Glutamatergic neuron (in vitro differentiated cells): ENCODE measurements around the gene CCDC24. TPM values are rescaled to one million over a fixed set of nuclear protein-coding genes. Genes with fewer than 3 reads are reported as not detected.

Experiments used
- DNase-seq: peaks from one replicate; pipeline ENCODE4 v3.0.0; 2022
- H3K27ac Mint-ChIP-seq: one replicate; pipeline ENCODE4 v1.8.0; 2020; ENCODE audit warnings: mild to moderate bottlenecking, mixed read lengths, inconsistent platforms; ENCODE audit not compliant: unreplicated experiment
- H3K27me3 Mint-ChIP-seq: one replicate; pipeline ENCODE4 v1.8.0; 2020; ENCODE audit warnings: mild to moderate bottlenecking, moderate library complexity, mixed read lengths, inconsistent platforms; ENCODE audit not compliant: unreplicated experiment
- H3K36me3 Mint-ChIP-seq: one replicate; pipeline ENCODE4 v1.8.0; 2020; ENCODE audit warnings: mild to moderate bottlenecking, mixed read lengths, inconsistent platforms; ENCODE audit not compliant: unreplicated experiment
- H3K4me1 Mint-ChIP-seq: one replicate; pipeline ENCODE4 v1.8.0; 2020; ENCODE audit warnings: mild to moderate bottlenecking, low read depth, mixed read lengths, inconsistent platforms; ENCODE audit not compliant: unreplicated experiment
- H3K4me3 Mint-ChIP-seq: one replicate; pipeline ENCODE4 v1.8.0; 2020; ENCODE audit warnings: mild to moderate bottlenecking, mixed read lengths, inconsistent platforms; ENCODE audit not compliant: unreplicated experiment
- H3K9me3 Mint-ChIP-seq: one replicate; pipeline ENCODE4 v1.8.0; 2020; ENCODE audit warnings: mild to moderate bottlenecking, moderate library complexity, mixed read lengths, inconsistent platforms; ENCODE audit not compliant: unreplicated experiment
- total RNA-seq: library from RNA; stranded (reverse); fragmentation: NEBNext Ultra II Directional; extraction: Animal tissue kit (Norgen Biotek cat#: 25700); gene quantifications from one replicate; pipeline ENCODE4 v1.2.1, GENCODE V29; 2021; ENCODE audit not compliant: unreplicated experiment
- TF ChIP-seq, protein P1 (sequence below): fragments of 200-600 bp; sonication (generic); IDR thresholded peaks from one replicate; pipeline ENCODE4 v1.5.0; 2021; ENCODE audit not compliant: partially characterized antibody, unreplicated experiment

CCDC24 gene
- total RNA-seq, 1 donor from 2014 or later: 6.3 TPM

DNA sequence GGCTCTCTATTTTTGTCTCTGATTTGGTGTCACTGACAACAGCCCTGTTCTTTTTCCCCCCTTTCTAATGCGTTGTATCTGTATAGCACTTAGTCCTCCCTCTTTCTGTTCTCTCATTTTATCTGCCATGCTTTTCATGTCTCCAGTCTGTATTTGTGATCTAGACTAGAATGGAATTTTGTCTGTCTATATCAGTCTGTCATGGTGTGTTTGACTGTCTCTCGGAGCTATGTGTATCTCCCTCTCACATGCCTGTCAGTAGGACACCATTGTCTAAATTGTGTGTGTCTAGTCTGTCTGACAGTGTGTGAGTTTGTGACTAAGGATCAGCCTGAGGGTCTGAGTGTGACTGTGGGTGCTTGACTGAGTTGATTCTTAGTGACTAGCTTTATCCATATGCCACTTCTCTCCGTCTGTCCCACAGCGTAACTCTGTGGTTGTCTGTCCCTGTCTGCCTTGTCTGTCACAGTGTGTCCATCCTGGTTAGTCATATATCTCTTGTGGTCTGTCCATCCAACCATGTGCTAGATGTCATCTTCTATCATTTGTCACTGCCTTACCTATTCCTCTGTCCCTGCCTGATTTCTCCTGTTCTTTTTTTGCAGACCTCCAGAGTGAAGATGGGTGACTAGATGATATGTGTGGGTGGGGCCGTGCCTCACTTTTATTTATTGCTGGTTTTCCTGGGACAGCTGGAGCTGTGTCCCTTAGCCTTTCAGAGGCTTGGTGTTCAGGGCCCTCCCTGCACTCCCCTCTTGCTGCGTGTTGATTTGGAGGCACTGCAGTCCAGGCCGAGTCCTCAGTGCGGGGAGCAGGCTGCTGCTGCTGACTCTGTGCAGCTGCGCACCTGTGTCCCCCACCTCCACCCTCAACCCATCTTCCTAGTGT is 13.8 kb upstream of the CCDC24 start:
- Mint-ChIP-seq H3K9me3 (peaks cover 14% of the 10 kb centered on the region), H3K27ac (peak overlapping the region; percentile 56), H3K36me3 (peaks cover 9% of the 10 kb centered on the region), H3K27me3 (peaks cover 15% of the 10 kb centered on the region), H3K4me3 (peak overlapping the region; percentile 90), H3K4me1 (peaks cover 21% of the 10 kb centered on the region)
- DNase-seq: no peak
- TF ChIP-seq, protein P1, sequence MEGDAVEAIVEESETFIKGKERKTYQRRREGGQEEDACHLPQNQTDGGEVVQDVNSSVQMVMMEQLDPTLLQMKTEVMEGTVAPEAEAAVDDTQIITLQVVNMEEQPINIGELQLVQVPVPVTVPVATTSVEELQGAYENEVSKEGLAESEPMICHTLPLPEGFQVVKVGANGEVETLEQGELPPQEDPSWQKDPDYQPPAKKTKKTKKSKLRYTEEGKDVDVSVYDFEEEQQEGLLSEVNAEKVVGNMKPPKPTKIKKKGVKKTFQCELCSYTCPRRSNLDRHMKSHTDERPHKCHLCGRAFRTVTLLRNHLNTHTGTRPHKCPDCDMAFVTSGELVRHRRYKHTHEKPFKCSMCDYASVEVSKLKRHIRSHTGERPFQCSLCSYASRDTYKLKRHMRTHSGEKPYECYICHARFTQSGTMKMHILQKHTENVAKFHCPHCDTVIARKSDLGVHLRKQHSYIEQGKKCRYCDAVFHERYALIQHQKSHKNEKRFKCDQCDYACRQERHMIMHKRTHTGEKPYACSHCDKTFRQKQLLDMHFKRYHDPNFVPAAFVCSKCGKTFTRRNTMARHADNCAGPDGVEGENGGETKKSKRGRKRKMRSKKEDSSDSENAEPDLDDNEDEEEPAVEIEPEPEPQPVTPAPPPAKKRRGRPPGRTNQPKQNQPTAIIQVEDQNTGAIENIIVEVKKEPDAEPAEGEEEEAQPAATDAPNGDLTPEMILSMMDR: no peak

DNA sequence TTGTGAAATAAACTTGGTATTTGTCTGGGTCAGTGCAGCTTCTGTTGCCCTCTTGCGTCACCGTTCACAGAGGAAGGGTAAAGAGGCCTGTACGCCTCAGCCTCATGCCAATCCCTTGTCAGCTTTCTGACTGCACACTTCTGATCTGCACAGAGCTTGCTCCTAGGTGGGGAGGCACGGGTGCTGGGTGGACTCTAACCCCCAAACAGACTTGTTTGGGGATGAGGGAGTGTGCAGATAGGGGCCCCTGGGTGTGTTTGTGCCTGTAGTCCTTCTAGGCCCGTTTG is 13.2 kb upstream of the CCDC24 start:
- Mint-ChIP-seq H3K4me3 (peak overlapping the region; percentile 90), H3K27ac (no peak overlapping the region), H3K4me1 (peaks cover 21% of the 10 kb centered on the region), H3K36me3 (peaks cover 9% of the 10 kb centered on the region), H3K9me3 (peaks cover 14% of the 10 kb centered on the region), H3K27me3 (peaks cover 15% of the 10 kb centered on the region)
- TF ChIP-seq, protein P1: no peak
- no peak for DNase-seq

DNA sequence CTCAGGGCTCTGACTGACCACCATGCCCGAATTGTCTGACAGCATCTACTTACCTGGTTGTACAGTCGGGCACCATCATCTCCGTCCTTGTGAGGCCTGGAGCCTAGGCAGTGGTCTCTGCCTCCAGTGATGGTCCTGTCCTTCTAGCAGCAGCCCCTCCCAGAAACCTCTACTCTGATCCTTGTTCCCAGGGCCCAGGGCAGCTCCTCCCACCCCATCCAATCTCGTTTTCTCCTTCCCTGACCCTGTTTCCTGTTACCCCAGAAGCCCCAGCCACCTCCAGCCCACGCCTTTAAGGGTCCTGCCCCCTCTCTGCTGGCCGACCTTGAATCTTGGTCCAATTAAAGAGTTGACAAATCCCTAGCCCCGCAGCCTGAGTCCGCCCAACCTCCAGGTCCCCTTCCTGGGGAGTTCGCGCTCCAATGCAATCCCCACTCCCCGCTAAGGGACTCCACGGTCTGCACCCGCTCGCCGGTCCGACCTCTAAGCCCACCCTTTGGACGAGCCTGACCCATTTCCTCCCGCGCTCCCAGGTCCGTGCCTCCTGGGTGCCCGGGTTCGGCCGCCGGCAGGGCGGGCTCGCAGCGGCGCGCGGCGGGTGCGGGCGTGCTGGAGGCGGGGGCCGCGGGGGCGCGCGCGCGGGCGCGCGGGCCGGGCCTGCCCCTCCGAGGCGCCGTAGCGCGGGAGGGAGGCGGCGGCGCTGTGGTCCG is 12.7 kb upstream of the CCDC24 start, which contains the start of gene B4GALT2:
TSS of gene B4GALT2 (plus strand) at position 660 of the 710 bp plus-strand sequence. CDS start 1,951 bp downstream, outside the sequence.
- Mint-ChIP-seq H3K27me3 (peaks cover 15% of the 10 kb centered on the region), H3K4me3 (peak within 1 kb of the TSS; percentile 91), H3K4me1 (peaks cover 25% of the 10 kb centered on the region), H3K36me3 (peaks cover 9% of the 10 kb centered on the region), H3K9me3 (peaks cover 16% of the 10 kb centered on the region), H3K27ac (peak within 1 kb of the TSS; percentile 83)
- peak; percentile 59 for DNase-seq
- TF ChIP-seq, protein P1: no peak

DNA sequence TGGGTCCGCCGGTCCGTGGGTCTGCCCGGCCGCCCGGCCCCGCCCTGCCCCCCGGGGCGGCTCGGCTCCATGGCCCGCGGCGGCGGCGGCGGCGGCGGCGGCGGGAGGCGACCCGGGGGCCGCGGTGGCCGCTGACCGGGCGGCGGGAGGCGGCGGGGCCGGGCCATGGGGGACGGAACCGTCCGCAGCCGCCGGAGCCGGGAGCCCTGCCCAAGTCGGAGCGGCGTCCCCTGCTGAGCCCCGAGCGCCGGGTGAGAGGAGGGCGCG is 12.2 kb upstream of the CCDC24 start:
- no peak overlapping the region for H3K27ac Mint-ChIP-seq
- peaks cover 11% of the 10 kb centered on the region for H3K9me3 Mint-ChIP-seq
- H3K4me1 Mint-ChIP-seq: peaks cover 21% of the 10 kb centered on the region
- TF ChIP-seq, protein P1: no peak
- peaks cover 11% of the 10 kb centered on the region for H3K27me3 Mint-ChIP-seq
- peaks cover 9% of the 10 kb centered on the region for H3K36me3 Mint-ChIP-seq
- DNase-seq: no peak
- H3K4me3 Mint-ChIP-seq: no peak overlapping the region
